ENCODE measurements around the gene FRMD4A. TPM values are rescaled to one million over a fixed set of nuclear protein-coding genes. Genes with fewer than 3 reads are reported as not detected.

FRMD4A gene
- total and polyA plus RNA-seq, 7 donors = 3.0 to 27.8 (median 14.4) TPM

- intact Hi-C loops (cut with DNase I) = loop anchor here (5.0 kb wide), 1 partner anchor 62 kb away; no protein-coding TSS in a partner anchor
- no peak for TF ChIP-seq POLR2A (IDR thresholded peaks at IDR 0.05)
- TF ChIP-seq POLR2AphosphoS5 (IDR thresholded peaks at IDR 0.05) = no peak
- no peak for TF ChIP-seq EP300 (IDR thresholded peaks at IDR 0.05)
- no peak for TF ChIP-seq CTCF (IDR thresholded peaks at IDR 0.05)
- Histone ChIP-seq H3K27me3 (no peaks in the 10 kb centered on the region), H3K9me3 (no peaks in the 10 kb centered on the region), H3K4me3 (no peak overlapping the region), H3K4me1 (peaks cover 0 to 24% (median 10%) of the 10 kb centered on the region in 4 donors), H3K27ac (no peak overlapping the region), H3K36me3 (no peaks in the 10 kb centered on the region)
- 90 to 91% methylated on average over 5 of the region's 5 CpGs for WGBS, 2 donors
- DNase-seq = no peak
Measured at GRCh38 chr10:13715100-13715499, 615.6 kb downstream of the FRMD4A start.

DNA sequence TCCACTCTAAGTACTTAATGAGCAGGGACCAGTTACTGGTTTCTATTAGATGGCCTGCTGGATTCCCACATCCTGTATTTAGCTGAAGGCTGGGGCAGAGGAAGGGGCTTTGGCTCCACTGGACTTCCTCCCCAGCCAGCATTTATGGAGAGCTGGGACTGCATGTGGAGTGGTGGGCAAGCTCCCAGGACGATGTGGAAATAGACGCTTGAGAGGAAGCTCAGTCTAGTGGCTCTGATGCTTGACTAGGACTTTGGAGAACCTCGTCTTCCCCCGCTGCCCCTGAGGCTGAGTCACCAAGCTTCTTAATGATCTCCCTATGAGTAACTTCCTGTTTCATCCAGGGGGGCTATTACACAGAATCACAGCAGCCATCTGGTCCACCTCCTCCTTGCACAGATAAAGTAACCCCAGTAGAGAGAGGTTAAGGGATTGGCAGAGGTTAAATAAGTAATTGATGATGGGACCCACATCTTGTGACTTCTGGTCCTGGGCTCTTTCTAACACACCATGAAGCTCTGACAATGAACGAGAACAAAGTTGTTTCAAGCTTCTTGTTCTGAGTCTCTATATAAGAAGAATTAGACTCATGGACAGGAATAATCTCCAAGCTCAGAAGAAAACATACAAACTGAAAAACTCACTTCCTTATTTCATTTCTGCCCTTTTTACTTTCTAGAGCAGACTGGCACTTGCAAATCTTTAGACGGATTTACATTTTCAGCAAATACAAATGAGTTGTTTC is 617.7 kb downstream of the FRMD4A start:
- intact Hi-C loops (cut with DNase I) = no loop called here
- Histone ChIP-seq H3K4me3 (no peak overlapping the region), H3K36me3 (no peaks in the 10 kb centered on the region), H3K9me3 (no peaks in the 10 kb centered on the region), H3K27ac (peak overlapping the region in 3 of 4 donors; percentile 12 to 51 (median 41)), H3K27me3 (no peaks in the 10 kb centered on the region), H3K4me1 (peaks cover 0 to 28% (median 19%) of the 10 kb centered on the region in 4 donors)
- DNase-seq = peak; percentile 93
- 33 to 66% methylated on average over 6 of the region's 6 CpGs for WGBS, 2 donors
- no peak for TF ChIP-seq EP300 (IDR thresholded peaks at IDR 0.05)
- peak in 3 of 4 donors; percentile 12 to 29 (median 19) for TF ChIP-seq POLR2AphosphoS5 (IDR thresholded peaks at IDR 0.05)
- no peak for TF ChIP-seq POLR2A (IDR thresholded peaks at IDR 0.05)

DNA sequence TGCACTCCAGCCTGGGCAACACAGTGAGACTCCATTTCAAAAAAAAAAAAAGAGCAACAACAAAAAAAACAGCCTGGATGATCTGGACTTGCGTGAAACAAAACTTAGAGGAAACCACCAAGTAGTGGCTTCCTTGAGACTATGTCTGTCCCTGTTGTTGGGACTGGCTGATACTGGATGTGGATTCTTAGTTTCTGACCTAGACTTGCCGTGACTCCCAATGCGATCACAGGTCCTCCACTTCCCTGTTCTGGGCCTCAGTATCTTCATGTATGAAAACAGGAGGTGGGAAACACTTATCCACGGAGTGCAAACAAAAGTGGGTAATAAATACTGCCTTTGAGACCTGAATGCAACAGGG is 618.3 kb downstream of the FRMD4A start:
- Histone ChIP-seq H3K9me3 (no peaks in the 10 kb centered on the region), H3K27me3 (no peaks in the 10 kb centered on the region), H3K4me3 (no peak overlapping the region), H3K27ac (peak overlapping the region in 2 of 4 donors; percentile 12 to 33), H3K4me1 (peaks cover 0 to 28% (median 22%) of the 10 kb centered on the region in 4 donors), H3K36me3 (no peaks in the 10 kb centered on the region)
- 75 to 78% methylated on average over 4 of the region's 4 CpGs for WGBS, 2 donors
- intact Hi-C loops (cut with DNase I) = no loop called here
- no peak for DNase-seq
- TF ChIP-seq CTCF (IDR thresholded peaks at IDR 0.05) = no peak
- no peak for TF ChIP-seq EP300 (IDR thresholded peaks at IDR 0.05)
- no peak for TF ChIP-seq POLR2A (IDR thresholded peaks at IDR 0.05)
- no peak for TF ChIP-seq POLR2AphosphoS5 (IDR thresholded peaks at IDR 0.05)

DNA sequence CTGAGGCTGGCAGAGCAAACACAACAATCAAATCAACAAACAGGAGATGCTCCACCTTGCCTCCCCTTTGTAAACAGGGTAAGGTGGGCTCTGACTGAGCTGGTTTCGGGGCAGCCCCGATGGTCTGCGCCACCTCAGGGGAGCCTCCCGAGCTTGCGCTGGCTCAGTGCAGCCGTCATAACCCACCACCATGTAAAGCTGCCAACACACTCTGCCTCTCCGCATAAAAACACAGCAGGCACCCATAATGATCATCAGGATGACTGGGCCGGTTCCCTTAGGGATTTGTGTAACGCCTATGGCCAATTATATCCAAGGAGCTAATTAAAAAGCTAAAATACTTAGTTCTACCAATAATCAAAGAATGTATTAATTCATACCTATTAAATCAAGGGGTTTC is 619.4 kb downstream of the FRMD4A start:
- Histone ChIP-seq H3K27ac (no peak overlapping the region), H3K9me3 (no peaks in the 10 kb centered on the region), H3K36me3 (no peaks in the 10 kb centered on the region), H3K4me1 (peaks cover 0 to 31% (median 29%) of the 10 kb centered on the region in 4 donors), H3K4me3 (no peak overlapping the region), H3K27me3 (no peaks in the 10 kb centered on the region)
- TF ChIP-seq CTCF (IDR thresholded peaks at IDR 0.05) = no peak
- TF ChIP-seq POLR2AphosphoS5 (IDR thresholded peaks at IDR 0.05) = no peak
- no peak for TF ChIP-seq EP300 (IDR thresholded peaks at IDR 0.05)
- no peak for TF ChIP-seq POLR2A (IDR thresholded peaks at IDR 0.05)
- 96 to 97% methylated on average over 9 of the region's 9 CpGs for WGBS, 2 donors
- intact Hi-C loops (cut with DNase I) = no loop called here
- no peak for DNase-seq

- no peaks in the 10 kb centered on the region for H3K27me3 ChIP-seq
- H3K9me3 ChIP-seq = no peaks in the 10 kb centered on the region
- H3K27ac ChIP-seq = peak overlapping the region in 1 of 4 donors; percentile 72
- peaks cover 0 to 43% (median 40%) of the 10 kb centered on the region in 4 donors for H3K4me1 ChIP-seq
- DNase-seq = no peak
- no peak overlapping the region for H3K4me3 ChIP-seq
- intact Hi-C loops (cut with DNase I) = loop anchor here (2.0 kb wide), 1 partner anchor 49 kb away; no protein-coding TSS in a partner anchor
- no peaks in the 10 kb centered on the region for H3K36me3 ChIP-seq
- TF ChIP-seq CTCF (IDR thresholded peaks at IDR 0.05) (no peak), POLR2AphosphoS5 (IDR thresholded peaks at IDR 0.05) (no peak)
- WGBS, 2 donors = 81 to 88% methylated on average over 12 of the region's 12 CpGs
Measured at GRCh38 chr10:13709931-13710650, 620.6 kb downstream of the FRMD4A start.
